Right lobe of liver (tissue), 4 donors: ENCODE measurements around the gene OPN1SW.

Experiments used
- POLR2A ChIP-seq: fragments of 450-650 bp; IDR thresholded peaks from one replicate; pipeline ENCODE4 v1.6.1; 2017; ENCODE audit warnings: antibody characterized with exemption, mild to moderate bottlenecking
- TF ChIP-seq, protein P1 (sequence below), 4 donors: fragments of 200-600 bp in 3 of 4; fragments of 450-650 bp in 1 of 4; IDR thresholded peaks; one replicate each; pipeline versions ENCODE4 v1.5.1 to v1.8.0; 2016 to 2022; ENCODE audit warnings: antibody characterized with exemption in 4 of 4, mild to moderate bottlenecking in 2 of 4
- donor health status: DM: no; HTN: no; CAD: no.
- donor health status: DM: no; HTN: no; CAD: no.
- donor health status: DM: no; HTN: yes; CAD: no.

DNA sequence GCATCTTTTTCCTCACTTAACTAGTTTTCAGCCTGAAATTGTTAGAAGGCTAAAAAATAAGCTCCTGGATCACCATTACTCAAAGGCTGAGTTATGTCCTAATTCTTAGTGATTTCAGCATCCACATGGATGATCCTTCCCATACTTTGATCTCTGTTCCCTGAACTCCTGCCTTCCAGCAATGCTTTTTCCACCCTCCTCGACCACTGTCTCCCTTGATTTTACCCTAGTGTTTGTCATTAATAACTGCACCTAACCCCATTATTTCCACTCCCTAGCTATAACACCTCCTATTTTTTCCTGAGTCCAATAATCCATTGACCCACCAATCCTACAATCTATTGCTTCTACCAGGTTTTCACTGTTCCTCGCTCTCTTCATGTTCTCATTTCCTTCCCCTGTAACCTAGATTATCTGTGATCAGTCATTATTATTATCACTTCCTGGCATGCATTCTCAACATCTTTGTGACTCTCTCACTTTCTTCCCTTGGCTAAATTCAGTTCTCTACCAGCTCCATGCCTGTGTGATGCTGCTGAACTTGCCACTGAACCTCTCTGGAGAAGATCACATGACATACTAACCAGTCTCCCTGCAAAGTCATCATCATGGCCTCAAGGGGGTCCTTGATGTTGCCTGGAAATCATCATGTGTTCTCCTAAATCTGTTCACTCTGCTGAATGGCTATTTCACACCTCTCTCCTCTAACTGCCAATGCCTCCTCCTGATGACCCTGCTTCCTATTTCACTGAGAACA lies 42.9 kb downstream of the OPN1SW start:
- TF ChIP-seq, protein P1, sequence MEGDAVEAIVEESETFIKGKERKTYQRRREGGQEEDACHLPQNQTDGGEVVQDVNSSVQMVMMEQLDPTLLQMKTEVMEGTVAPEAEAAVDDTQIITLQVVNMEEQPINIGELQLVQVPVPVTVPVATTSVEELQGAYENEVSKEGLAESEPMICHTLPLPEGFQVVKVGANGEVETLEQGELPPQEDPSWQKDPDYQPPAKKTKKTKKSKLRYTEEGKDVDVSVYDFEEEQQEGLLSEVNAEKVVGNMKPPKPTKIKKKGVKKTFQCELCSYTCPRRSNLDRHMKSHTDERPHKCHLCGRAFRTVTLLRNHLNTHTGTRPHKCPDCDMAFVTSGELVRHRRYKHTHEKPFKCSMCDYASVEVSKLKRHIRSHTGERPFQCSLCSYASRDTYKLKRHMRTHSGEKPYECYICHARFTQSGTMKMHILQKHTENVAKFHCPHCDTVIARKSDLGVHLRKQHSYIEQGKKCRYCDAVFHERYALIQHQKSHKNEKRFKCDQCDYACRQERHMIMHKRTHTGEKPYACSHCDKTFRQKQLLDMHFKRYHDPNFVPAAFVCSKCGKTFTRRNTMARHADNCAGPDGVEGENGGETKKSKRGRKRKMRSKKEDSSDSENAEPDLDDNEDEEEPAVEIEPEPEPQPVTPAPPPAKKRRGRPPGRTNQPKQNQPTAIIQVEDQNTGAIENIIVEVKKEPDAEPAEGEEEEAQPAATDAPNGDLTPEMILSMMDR (IDR thresholded peaks at IDR 0.05) = no peak
- TF ChIP-seq POLR2A = no peak
